WTC11 (cell line): ENCODE measurements around the gene SLC25A39. TPM values are rescaled to one million over a fixed set of nuclear protein-coding genes. Genes with fewer than 3 reads are reported as not detected.

Experiments
- ATAC-seq: fragments of 200-7000 bp; cut with Tn5 transposase; 2 replicates; pipeline ENCODE4 v1.10.0; 2021; ENCODE audit warnings: mild to moderate bottlenecking, moderate library complexity
- CTCF ChIA-PET: fragments of 300-600 bp; sonication (Branson Sonifier 250); formaldehyde crosslinking; loops from one replicate; lab custom pipeline; 2021; ENCODE audit warnings: antibody characterized with exemption; lab: Charles Lee
- POLR2A ChIA-PET: fragments of 350-600 bp; sonication (Branson Sonifier 250); formaldehyde crosslinking; loops from one replicate; lab custom pipeline; 2021; ENCODE audit warnings: antibody characterized with exemption; lab: Charles Lee
- DNase-seq: peaks from one replicate; pipeline ENCODE4 v3.0.0; 2021; ENCODE audit warnings: low spot score
- H3K27ac Mint-ChIP-seq: 2 replicates; pipeline ENCODE4 v1.8.0; 2021; ENCODE audit warnings: mixed read lengths
- H3K27me3 Mint-ChIP-seq: 2 replicates; pipeline ENCODE4 v1.8.0; 2021; ENCODE audit warnings: low read depth, mild to moderate bottlenecking, moderate library complexity, mixed read lengths
- H3K36me3 Mint-ChIP-seq: 2 replicates; pipeline ENCODE4 v1.8.0; 2021; ENCODE audit warnings: mixed read lengths
- H3K4me1 Mint-ChIP-seq: 2 replicates; pipeline ENCODE4 v1.8.0; 2022; ENCODE audit warnings: mixed read lengths
- H3K4me3 Mint-ChIP-seq: 2 replicates; pipeline ENCODE4 v1.8.0; 2021; ENCODE audit warnings: mild to moderate bottlenecking, moderate library complexity, mixed read lengths
- H3K9me3 Mint-ChIP-seq: 2 replicates; pipeline ENCODE4 v1.8.0; 2021; ENCODE audit warnings: mixed read lengths
- CTCF ChIP-seq: fragments of 200-600 bp; IDR thresholded peaks from 2 replicates; pipeline ENCODE4 v1.8.0; 2022; ENCODE audit warnings: antibody characterized with exemption
- E2F1 ChIP-seq: sonication (generic); formaldehyde crosslinking; IDR thresholded peaks from 2 replicates; pipeline ENCODE4 v1.8.0; 2022; ENCODE audit warnings: mild to moderate bottlenecking, missing genetic modification reagents
- ETV6 ChIP-seq: sonication (generic); formaldehyde crosslinking; IDR thresholded peaks from 2 replicates; pipeline ENCODE4 v1.8.1; 2022; ENCODE audit warnings: mild to moderate bottlenecking, missing genetic modification reagents
- FOXJ3 ChIP-seq: sonication (generic); formaldehyde crosslinking; IDR thresholded peaks from 2 replicates; pipeline ENCODE4 v1.9.0; 2021; ENCODE audit warnings: missing genetic modification reagents, mild to moderate bottlenecking, borderline replicate concordance
- FOXK1 ChIP-seq: sonication (generic); formaldehyde crosslinking; IDR thresholded peaks from 2 replicates; pipeline ENCODE4 v1.8.0; 2022; ENCODE audit warnings: mild to moderate bottlenecking, moderate library complexity, missing genetic modification reagents
- FOXP1 ChIP-seq: sonication (generic); formaldehyde crosslinking; IDR thresholded peaks from 2 replicates; pipeline ENCODE4 v1.8.0; 2022; ENCODE audit warnings: missing genetic modification reagents, mild to moderate bottlenecking, moderate library complexity, borderline replicate concordance
- GABPB1 ChIP-seq: sonication (generic); formaldehyde crosslinking; IDR thresholded peaks from 2 replicates; pipeline ENCODE4 v1.8.1; 2023; ENCODE audit warnings: mild to moderate bottlenecking, missing genetic modification reagents
- HMGXB4 ChIP-seq: sonication (generic); formaldehyde crosslinking; IDR thresholded peaks from 2 replicates; pipeline ENCODE4 v1.8.1; 2023; ENCODE audit warnings: mild to moderate bottlenecking, moderate library complexity, missing genetic modification reagents
- MAX ChIP-seq: sonication (generic); formaldehyde crosslinking; IDR thresholded peaks from 2 replicates; pipeline ENCODE4 v1.8.0; 2022; ENCODE audit warnings: mild to moderate bottlenecking, missing genetic modification reagents
- MLX ChIP-seq: sonication (generic); formaldehyde crosslinking; IDR thresholded peaks from 2 replicates; pipeline ENCODE4 v1.8.1; 2023; ENCODE audit warnings: mild to moderate bottlenecking, missing genetic modification reagents, moderate library complexity
- NFYB ChIP-seq: sonication (generic); formaldehyde crosslinking; conservative IDR thresholded peaks from 2 replicates; pipeline ENCODE4 v1.8.0; 2022; ENCODE audit warnings: low read depth, missing genetic modification reagents
- NR3C1 ChIP-seq: sonication (generic); formaldehyde crosslinking; conservative IDR thresholded peaks from 2 replicates; pipeline ENCODE4 v1.8.1; 2023; ENCODE audit warnings: low read depth, mild to moderate bottlenecking, missing genetic modification reagents
- SP1 ChIP-seq: sonication (generic); formaldehyde crosslinking; conservative IDR thresholded peaks from 2 replicates; pipeline ENCODE4 v1.8.1; 2022; ENCODE audit warnings: missing genetic modification reagents
- TEAD1 ChIP-seq: sonication (generic); formaldehyde crosslinking; IDR thresholded peaks from 2 replicates; pipeline ENCODE4 v1.8.0; 2022; ENCODE audit warnings: mild to moderate bottlenecking, missing genetic modification reagents
- USF1 ChIP-seq: sonication (generic); formaldehyde crosslinking; IDR thresholded peaks from 2 replicates; pipeline ENCODE4 v1.8.0; 2022; ENCODE audit warnings: mild to moderate bottlenecking, missing genetic modification reagents
- USF2 ChIP-seq: sonication (generic); formaldehyde crosslinking; IDR thresholded peaks from 2 replicates; pipeline ENCODE4 v1.8.1; 2023; ENCODE audit warnings: mild to moderate bottlenecking, missing genetic modification reagents, moderate library complexity
- ZNF232 ChIP-seq: sonication (generic); formaldehyde crosslinking; IDR thresholded peaks from 2 replicates; pipeline ENCODE4 v1.8.0; 2022; ENCODE audit warnings: mild to moderate bottlenecking, missing genetic modification reagents
- ZNF281 ChIP-seq: sonication (generic); formaldehyde crosslinking; IDR thresholded peaks from 2 replicates; pipeline ENCODE4 v1.8.0; 2023; ENCODE audit warnings: mild to moderate bottlenecking, missing genetic modification reagents
- total RNA-seq: library from RNA; stranded (reverse); gene quantifications from 3 replicates; pipeline ENCODE4 v1.2.3, GENCODE V29; 2021

The SLC25A39 gene
- total RNA-seq, 1 experiment from 2014 or later = 271 TPM

GRCh38 chr17:44345454-44346026 is 20.9 kb upstream of the SLC25A39 start:
- ATAC-seq (peak; percentile 33), DNase-seq (peak; percentile 81)
- peak overlapping the region; percentile 85 for H3K4me3 Mint-ChIP-seq
- POLR2A ChIA-PET = interaction anchor here (0.8 to 1.4 kb wide), 10 partner anchors 9 to 124 kb away, joined by 3 to 8 read pairs (median 4); partner anchors contain the start of genes RUNDC3A and SLC25A39
- H3K4me1 Mint-ChIP-seq = peaks cover 8% of the 10 kb centered on the region
- peak overlapping the region; percentile 95 for H3K27ac Mint-ChIP-seq
- TF ChIP-seq CTCF (peak; percentile 38; the same call in 1 of the 2 replicates), E2F1 (CRISPR knock-in tag) (0 out of 2 replicates have a peak, but pooled peaks have one; percentile 46), ZNF281 (no peak), SP1 (CRISPR knock-in tag) (peak; percentile 41; the same call in 1 of the 2 replicates), ETV6 (CRISPR knock-in tag) (peak; percentile 99), ZNF232 (CRISPR knock-in tag) (peak; percentile 65; the same call in 1 of the 2 replicates), HMGXB4 (0 out of 2 replicates have a peak, but pooled peaks have one; percentile 15), GABPB1 (0 out of 2 replicates have a peak, but pooled peaks have one; percentile 42), MLX (no peak), FOXJ3 (CRISPR knock-in tag) (no peak)
- CTCF ChIA-PET = interaction anchor here (0.6 to 3.5 kb wide), 54 partner anchors 8 to 401 kb away, joined by 3 to 78 read pairs (median 5); partner anchors contain the start of genes ASB16, ATXN7L3, FAM171A2 and HDAC5
- no peaks in the 10 kb centered on the region for H3K36me3 Mint-ChIP-seq
- H3K9me3 Mint-ChIP-seq = no peaks in the 10 kb centered on the region
- H3K27me3 Mint-ChIP-seq = peaks cover 20% of the 10 kb centered on the region

GRCh38 chr17:44344939-44345453 is 20.4 kb upstream of the SLC25A39 start, which contains the start of gene GRN:
TSS of gene GRN (plus strand) at chr17:44345302. CDS start at chr17:44349165, 3,863 bp downstream.
- ATAC-seq (peak; percentile 99), DNase-seq (peak; percentile 95)
- H3K27me3 Mint-ChIP-seq = peaks cover 20% of the 10 kb centered on the region
- no peaks in the 10 kb centered on the region for H3K36me3 Mint-ChIP-seq
- H3K9me3 Mint-ChIP-seq = no peaks in the 10 kb centered on the region
- peak within 1 kb of the TSS; percentile 95 for H3K27ac Mint-ChIP-seq
- ChIA-PET CTCF (interaction anchor here (0.6 to 3.5 kb wide), 44 partner anchors 7 to 401 kb away, joined by 3 to 78 read pairs (median 6); partner anchors contain the start of genes ASB16, ATXN7L3, FAM171A2 and HDAC5), POLR2A (interaction anchor here (0.8 to 1.4 kb wide), 8 partner anchors 10 to 123 kb away, joined by 3 to 8 read pairs (median 4); partner anchors contain the start of gene RUNDC3A)
- peak within 1 kb of the TSS; percentile 85 for H3K4me3 Mint-ChIP-seq
- peaks cover 8% of the 10 kb centered on the region for H3K4me1 Mint-ChIP-seq
- TF ChIP-seq FOXK1 (CRISPR knock-in tag) (peak; percentile 88), NR3C1 (no peak), USF1 (CRISPR knock-in tag) (peak; percentile 99), USF2 (CRISPR knock-in tag) (peak; percentile 99), FOXP1 (CRISPR knock-in tag) (0 out of 2 replicates have a peak, but pooled peaks have one; percentile 11), TEAD1 (no peak; the same call in 1 of the 2 replicates), NFYB (CRISPR knock-in tag) (peak; percentile 85), ETV6 (CRISPR knock-in tag) (peak; percentile 88), MAX (CRISPR knock-in tag) (peak; percentile 66), ZNF232 (CRISPR knock-in tag) (no peak)
